SK-N-DZ (cell line): ENCODE results near the gene STIP1.
"Not testable (repeated sequence)": the region's sequence is repeated elsewhere in the genome, so short reads cannot be mapped to it uniquely, and the experiment has no call there.

ENCODE experiments used
- DNase-seq: peaks from one replicate; pipeline ENCODE4 v3.0.0-alpha.2; 2015; ENCODE audit warnings: low spot score

The STIP1 gene

GRCh38 chr11:64157631-64158394, 28.2 kb upstream of the STIP1 start:
- DNase-seq: peak; percentile 59

DNA sequence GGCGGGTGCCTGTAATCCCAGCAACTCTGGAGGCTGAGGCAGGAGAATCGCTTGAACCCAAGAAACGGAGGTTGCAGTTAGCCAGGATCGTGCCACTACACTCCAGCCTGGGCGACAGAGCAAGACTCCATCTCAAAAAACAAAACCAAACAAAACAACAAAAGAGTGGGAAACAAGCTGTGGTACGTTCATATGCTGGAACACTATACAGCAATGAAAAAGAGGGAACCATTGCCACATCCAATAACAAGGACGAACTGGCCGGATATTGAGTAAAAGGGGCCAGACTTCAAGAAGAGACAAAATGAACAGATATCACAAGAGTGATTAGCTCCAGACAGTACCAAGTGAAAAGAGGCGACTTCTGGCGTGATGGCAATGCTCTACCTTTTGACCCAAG, 24.9 kb upstream of the STIP1 start:
- no peak for DNase-seq

GRCh38 chr11:64162769-64163168, 23.2 kb upstream of the STIP1 start:
- DNase-seq: not testable (repeated sequence)

GRCh38 chr11:64163951-64164350, 22.0 kb upstream of the STIP1 start:
- DNase-seq: no peak

- no peak for DNase-seq
Measured at GRCh38 chr11:64164392-64165312, 21.3 kb upstream of the STIP1 start.

DNA sequence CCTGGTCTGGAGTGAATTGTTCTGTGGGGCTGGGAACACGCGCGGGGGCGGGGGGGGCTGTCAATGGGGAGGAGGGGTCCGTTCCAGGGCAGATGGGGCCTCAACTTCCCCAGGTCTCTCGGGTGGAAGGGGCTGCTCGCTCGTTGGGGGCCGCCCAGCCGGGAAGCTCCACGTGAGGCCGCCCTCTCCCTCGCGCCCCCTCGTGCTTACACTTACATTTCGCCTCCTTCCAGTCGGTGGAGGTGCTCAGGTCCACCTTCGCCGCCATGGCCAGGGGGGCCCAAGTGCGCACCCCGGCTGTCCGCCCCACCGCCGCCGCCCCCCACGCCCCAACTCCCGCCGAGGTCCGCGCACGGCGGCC, 20.5 kb upstream of the STIP1 start:
- no peak for DNase-seq

GRCh38 chr11:64165842-64166635, 19.9 kb upstream of the STIP1 start, which contains the start of gene MACROD1:
Gene MACROD1 (minus strand): TSS chr11:64166113. CDS start chr11:64165994, 119 bp downstream.
- peak; percentile 90 for DNase-seq

- DNase-seq: no peak
Measured at GRCh38 chr11:64170419-64170818, 15.6 kb upstream of the STIP1 start.

DNA sequence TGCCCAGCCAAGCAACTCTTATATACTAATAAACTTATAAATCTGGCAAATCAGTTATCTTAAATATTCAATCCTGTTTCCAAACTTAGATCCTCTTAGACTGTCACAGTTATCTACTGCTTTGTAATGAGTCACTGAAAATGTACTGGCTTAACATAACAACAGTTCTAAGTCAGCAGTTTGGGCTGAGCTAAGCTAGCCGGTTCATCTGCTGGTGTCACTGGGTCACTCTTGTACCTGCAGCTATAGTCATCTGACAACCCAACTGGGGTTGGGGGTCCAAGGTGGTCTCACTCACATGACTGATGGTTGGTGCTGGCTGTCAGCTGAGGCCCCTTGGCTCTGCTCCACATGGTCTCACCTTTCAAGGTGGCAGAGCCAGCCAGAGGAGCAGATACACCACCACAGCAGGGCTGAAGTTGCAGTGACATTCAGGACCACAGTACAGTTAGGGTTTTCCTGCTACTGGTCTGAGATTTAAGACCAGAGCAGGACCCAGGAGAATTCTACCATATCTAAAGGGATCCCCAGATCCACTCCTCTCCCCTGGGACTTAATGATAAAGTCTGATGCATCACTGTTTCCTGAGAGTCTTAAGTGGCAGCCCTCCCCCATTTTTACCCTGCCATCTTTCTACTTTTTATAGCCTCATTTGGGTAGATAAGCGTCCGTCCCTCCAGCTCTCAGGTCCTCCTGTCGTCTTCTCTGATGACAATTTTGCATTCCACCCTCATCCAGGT, 12.2 kb upstream of the STIP1 start:
- no peak for DNase-seq

DNA sequence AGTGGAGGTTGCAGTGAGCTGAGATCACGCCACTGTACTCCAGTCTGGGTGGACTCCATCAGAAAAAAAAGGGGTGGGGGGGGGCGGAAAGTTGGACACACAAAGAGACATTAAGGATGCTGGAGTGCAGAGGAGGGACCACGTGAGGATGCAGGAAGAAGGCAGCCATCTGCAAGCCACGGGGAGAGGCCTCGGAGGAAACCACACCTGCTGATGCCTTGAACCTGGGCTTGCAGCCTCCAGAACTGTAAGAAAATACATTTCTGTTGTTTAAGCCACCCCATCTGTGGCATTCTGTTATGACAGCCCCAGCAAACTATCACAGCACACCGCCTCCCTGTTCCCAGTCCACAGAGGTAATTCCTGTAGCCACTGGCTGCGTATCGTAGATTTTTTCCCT, 9.2 kb upstream of the STIP1 start:
- no peak for DNase-seq

DNA sequence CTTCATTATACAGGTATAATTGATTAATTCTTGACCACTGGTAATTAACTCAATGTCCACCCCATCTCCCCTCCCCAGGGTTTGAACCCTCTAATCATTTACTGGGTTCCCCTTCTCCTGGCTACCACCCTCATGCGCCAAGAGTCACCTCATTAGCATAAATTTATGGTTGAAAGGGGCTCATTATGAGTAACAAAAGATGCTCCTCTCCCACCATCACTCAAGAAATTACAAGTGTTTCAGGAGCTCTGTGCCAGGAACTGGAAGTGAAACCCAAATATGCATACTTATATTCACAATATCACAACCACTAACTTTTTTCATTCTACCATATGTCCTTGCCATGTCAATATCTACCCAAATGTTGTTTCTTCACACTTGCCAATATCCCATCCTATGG, 7.8 kb upstream of the STIP1 start:
- DNase-seq: no peak

DNA sequence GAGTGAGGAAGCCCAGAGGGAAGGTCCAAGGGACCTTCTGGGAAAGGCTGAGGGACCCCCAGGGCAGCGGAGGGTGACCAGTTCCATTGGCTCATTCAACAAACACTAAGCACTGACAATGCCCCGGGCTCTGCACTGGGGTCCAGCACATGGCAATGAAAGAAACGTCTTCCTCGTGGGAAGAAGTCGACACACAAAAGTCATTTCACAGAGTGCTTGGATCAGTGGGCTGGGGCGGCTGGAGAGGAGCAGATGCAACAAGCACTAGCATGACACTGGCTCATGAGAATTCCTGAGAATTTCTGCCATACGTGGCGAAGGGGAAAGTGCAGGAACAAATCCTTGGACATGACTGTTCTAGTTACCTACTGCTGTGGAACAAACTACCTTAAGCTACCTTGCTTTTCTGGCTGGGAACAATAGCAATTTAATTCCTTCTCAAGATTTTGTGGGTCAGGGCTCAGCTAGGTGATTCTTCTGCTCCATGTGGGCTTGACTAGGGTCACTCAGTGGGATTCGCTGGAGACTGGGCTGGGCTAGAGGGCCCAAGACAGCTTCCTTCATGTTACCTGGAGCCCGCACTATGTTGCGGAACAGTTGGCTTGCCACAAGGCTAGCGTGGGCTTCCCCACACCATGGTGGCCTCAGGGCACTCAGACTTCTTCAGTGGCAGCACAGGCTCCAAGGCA, 6.9 kb upstream of the STIP1 start:
- DNase-seq: no peak

- no peak for DNase-seq
Measured at GRCh38 chr11:64180891-64181290, 5.1 kb upstream of the STIP1 start.

GRCh38 chr11:64181506-64182411, 4.2 kb upstream of the STIP1 start:
- DNase-seq: peak; percentile 91

GRCh38 chr11:64183890-64184289, 2.1 kb upstream of the STIP1 start:
- DNase-seq: no peak

- no peak for DNase-seq
Measured at GRCh38 chr11:64185175-64185692, 737 bp upstream of the STIP1 start.

GRCh38 chr11:64186492-64187165, 658 bp downstream of the STIP1 start:
- no peak for DNase-seq

DNA sequence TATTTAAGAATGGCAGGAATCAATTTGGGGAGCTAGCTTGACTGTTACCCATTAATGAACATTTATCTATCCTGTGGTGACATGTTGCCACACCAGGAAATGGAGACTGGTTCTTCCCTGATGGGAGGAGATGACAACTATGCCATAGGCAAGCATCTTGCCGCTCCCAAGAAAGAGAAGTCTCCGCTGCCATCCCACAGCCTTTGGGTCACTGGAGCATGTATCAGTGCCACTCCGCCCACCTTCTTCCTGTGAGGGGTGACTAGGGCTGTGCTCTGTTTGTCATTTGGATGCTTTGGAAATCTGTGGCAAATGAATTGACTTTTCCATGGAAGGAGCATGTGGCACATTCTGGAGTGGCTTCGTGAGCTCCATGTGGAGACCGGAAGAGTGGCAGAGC, 6.5 kb downstream of the STIP1 start:
- DNase-seq: no peak

DNA sequence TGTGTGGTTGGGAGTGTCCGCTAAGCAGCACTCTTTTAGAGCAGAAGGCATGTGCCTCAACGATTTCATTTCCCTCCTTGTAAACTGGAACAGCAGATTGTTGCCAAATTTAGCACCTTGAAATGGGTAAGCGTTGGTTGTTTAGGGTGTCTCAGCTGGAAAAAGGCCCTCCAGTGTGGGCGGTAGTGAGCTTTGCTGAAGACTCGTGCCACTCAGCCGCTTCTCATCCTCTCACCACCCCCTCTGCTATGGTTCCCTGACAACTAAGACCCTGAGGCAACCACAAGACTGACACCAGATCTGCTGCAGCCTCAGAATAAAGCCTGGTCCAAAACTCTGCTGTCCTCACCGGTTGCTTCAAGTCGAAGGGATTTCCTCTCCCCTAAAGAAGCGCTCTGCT, 10.7 kb downstream of the STIP1 start:
- DNase-seq: no peak
